PC-3 (cell line): ENCODE data around the gene DCDC2. TPM values are rescaled to one million over a fixed set of nuclear protein-coding genes. Genes with fewer than 3 reads are reported as not detected.
A peak's percentile ranks its signal among the peaks of the same experiment; 100 is the strongest.

Source experiments
- ATAC-seq: fragments of 200-7000 bp; cut with Tn5 transposase; 2 replicates; pipeline ENCODE4 v1.9.1; 2020; ENCODE audit warnings: mild to moderate bottlenecking, moderate library complexity
- BruUV-seq: library from RNA; stranded (reverse); fragments of 400-500 nt; replicated peaks from 2 replicates; lab custom pipeline; 2021; lab: Mats Ljungman, UMichigan
- CTCF ChIA-PET: fragments of 300-600 bp; sonication (Branson Sonifier 250); formaldehyde crosslinking; loops from one replicate; lab custom pipeline; 2022; ENCODE audit warnings: antibody characterized with exemption; lab: Charles Lee
- POLR2A ChIA-PET: fragments of 300-600 bp; sonication (Branson Sonifier 250); formaldehyde crosslinking; loops from one replicate; lab custom pipeline; 2022; ENCODE audit warnings: antibody characterized with exemption; ENCODE audit not compliant: unreplicated experiment; lab: Charles Lee
- DNase-seq: peaks from one replicate; pipeline ENCODE4 v3.0.0-alpha.2; 2015
- H2AFZ ChIP-seq: fragments of 300-600 bp; sonication (generic); 2 replicates; pipeline ENCODE4 v1.6.0; 2016; ENCODE audit warnings: antibody characterized with exemption, low read length
- H3F3A ChIP-seq: fragments of 300-600 bp; sonication (generic); one replicate; pipeline ENCODE4 v1.6.0; 2017; ENCODE audit warnings: antibody characterized with exemption, low read length, control low read depth, mild to moderate bottlenecking; ENCODE audit not compliant: unreplicated experiment
- H3K27ac ChIP-seq: fragments of 300-600 bp; sonication (generic); 2 replicates; pipeline ENCODE4 v1.5.1; 2016; ENCODE audit warnings: mild to moderate bottlenecking, low read length
- H3K27me3 ChIP-seq: fragments of 300-600 bp; sonication (generic); 2 replicates; pipeline ENCODE4 v1.6.1; 2016; ENCODE audit warnings: low read length, mixed read lengths
- H3K36me3 ChIP-seq: fragments of 300-600 bp; sonication (generic); 2 replicates; pipeline ENCODE4 v1.6.1; 2016; ENCODE audit warnings: low read depth, mixed run types, low read length, mixed read lengths
- H3K4me1 ChIP-seq: fragments of 300-600 bp; sonication (generic); 2 replicates; pipeline ENCODE4 v1.5.1; 2016; ENCODE audit warnings: low read length; ENCODE audit not compliant: insufficient read depth
- H3K4me2 ChIP-seq: fragments of 300-600 bp; sonication (generic); 2 replicates; pipeline ENCODE4 v1.6.0; 2016; ENCODE audit warnings: low read length
- H3K4me3 ChIP-seq: fragments of 300-600 bp; sonication (generic); 2 replicates; pipeline ENCODE4 v1.5.1; 2016; ENCODE audit warnings: mild to moderate bottlenecking, low read length, mixed read lengths
- H3K79me2 ChIP-seq: fragments of 300-600 bp; sonication (generic); 2 replicates; pipeline ENCODE4 v1.6.1; 2017; ENCODE audit warnings: low read length, mixed read lengths
- H3K9ac ChIP-seq: fragments of 300-600 bp; sonication (generic); 2 replicates; pipeline ENCODE4 v1.6.0; 2016; ENCODE audit warnings: mild to moderate bottlenecking, low read length
- H3K9me2 ChIP-seq: fragments of 300-600 bp; sonication (generic); replicated peaks from 2 replicates; pipeline ENCODE4 v1.6.1; 2016; ENCODE audit warnings: mixed run types, low read length, mixed read lengths
- H3K9me3 ChIP-seq: fragments of 300-600 bp; sonication (generic); 2 replicates; pipeline ENCODE4 v1.6.1; 2016; ENCODE audit warnings: low read length, mixed read lengths
- H4K20me1 ChIP-seq: fragments of 300-600 bp; sonication (generic); 2 replicates; pipeline ENCODE4 v1.6.1; 2016; ENCODE audit warnings: low read length, mixed read lengths
- EZH2 ChIP-seq: fragments of 300-600 bp; sonication (generic); IDR thresholded peaks from one replicate; pipeline ENCODE4 v1.6.1; 2017; ENCODE audit warnings: antibody characterized with exemption, mild to moderate bottlenecking, low read length; ENCODE audit not compliant: unreplicated experiment
- EZH2phosphoT487 ChIP-seq: fragments of 300-600 bp; sonication (generic); IDR thresholded peaks from 2 replicates; pipeline ENCODE4 v1.6.1; 2018; ENCODE audit warnings: mild to moderate bottlenecking, antibody characterized with exemption, low read length, borderline replicate concordance
- intact Hi-C: fragments of 100-400 bp; cut with micrococcal nuclease; formaldehyde crosslinking; loops from 2 replicates; pipeline ENCODE4 v1.9.0; 2023
- total RNA-seq: library from RNA; depleted of rRNA; stranded (reverse); fragments of >200 nt; gene quantifications from 2 replicates; pipeline ENCODE4 v1.2.3, GENCODE V29; 2014
- TF ChIP-seq, protein P1 (sequence below): fragments of 300-600 bp; sonication (generic); conservative IDR thresholded peaks from 2 replicates; pipeline ENCODE4 v1.5.1; 2017; ENCODE audit warnings: antibody characterized with exemption, low read depth, mild to moderate bottlenecking, low read length

Gene DCDC2
- total RNA-seq, 1 experiment from 2014 or later = 0.11 TPM

DNA sequence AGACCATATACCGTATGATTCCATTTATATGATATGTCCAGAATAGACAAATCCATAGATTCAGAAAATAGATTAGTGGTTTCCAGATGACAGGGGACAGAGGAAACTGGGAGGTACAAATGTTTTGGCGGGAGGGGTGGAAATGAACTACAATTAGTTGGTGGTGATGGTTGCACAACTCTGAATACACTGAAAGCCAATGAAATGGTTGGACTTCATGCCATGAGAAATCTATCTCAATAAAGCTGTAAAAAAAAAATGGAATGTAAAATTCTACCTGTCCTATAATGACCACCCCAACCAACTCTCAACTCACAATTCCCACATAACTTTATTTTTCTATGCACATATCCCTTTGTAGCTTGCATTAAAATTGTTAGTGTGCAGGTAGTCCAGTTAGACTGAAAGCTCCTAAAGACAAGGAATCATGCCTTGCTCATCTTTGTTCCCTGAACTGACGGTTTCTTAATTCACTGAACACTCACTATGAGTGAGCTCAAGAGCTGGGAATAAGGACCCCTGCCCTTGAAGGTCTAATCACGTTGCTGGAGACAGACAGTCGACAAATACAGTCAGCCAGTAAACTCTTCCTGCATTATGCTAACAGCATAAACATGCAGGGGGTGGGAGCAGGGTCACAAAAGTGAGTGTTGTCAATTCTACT, 1.4 kb downstream of the DCDC2 start:
- ChIA-PET CTCF (no interaction called here), POLR2A (no interaction called here)
- Histone ChIP-seq H3K9ac (no peak overlapping the region), H4K20me1 (no peaks in the 10 kb centered on the region), H3K4me2 (no peak overlapping the region), H3K9me2 (no peaks in the 10 kb centered on the region), H3K27me3 (no peaks in the 10 kb centered on the region), H3K79me2 (no peaks in the 10 kb centered on the region), H3F3A (no peaks in the 10 kb centered on the region), H2AFZ (no peak overlapping the region), H3K4me3 (no peak overlapping the region), H3K9me3 (no peaks in the 10 kb centered on the region), H3K27ac (no peak overlapping the region), H3K4me1 (peaks cover 8% of the 10 kb centered on the region), H3K36me3 (no peaks in the 10 kb centered on the region)
- ATAC-seq = no peak
- DNase-seq = no peak
- TF ChIP-seq, protein P1, sequence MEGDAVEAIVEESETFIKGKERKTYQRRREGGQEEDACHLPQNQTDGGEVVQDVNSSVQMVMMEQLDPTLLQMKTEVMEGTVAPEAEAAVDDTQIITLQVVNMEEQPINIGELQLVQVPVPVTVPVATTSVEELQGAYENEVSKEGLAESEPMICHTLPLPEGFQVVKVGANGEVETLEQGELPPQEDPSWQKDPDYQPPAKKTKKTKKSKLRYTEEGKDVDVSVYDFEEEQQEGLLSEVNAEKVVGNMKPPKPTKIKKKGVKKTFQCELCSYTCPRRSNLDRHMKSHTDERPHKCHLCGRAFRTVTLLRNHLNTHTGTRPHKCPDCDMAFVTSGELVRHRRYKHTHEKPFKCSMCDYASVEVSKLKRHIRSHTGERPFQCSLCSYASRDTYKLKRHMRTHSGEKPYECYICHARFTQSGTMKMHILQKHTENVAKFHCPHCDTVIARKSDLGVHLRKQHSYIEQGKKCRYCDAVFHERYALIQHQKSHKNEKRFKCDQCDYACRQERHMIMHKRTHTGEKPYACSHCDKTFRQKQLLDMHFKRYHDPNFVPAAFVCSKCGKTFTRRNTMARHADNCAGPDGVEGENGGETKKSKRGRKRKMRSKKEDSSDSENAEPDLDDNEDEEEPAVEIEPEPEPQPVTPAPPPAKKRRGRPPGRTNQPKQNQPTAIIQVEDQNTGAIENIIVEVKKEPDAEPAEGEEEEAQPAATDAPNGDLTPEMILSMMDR = no peak
- TF ChIP-seq EZH2phosphoT487 (no peak), EZH2 (no peak)
- intact Hi-C loops = no loop called here
- BruUV-seq = no TSS peak

DNA sequence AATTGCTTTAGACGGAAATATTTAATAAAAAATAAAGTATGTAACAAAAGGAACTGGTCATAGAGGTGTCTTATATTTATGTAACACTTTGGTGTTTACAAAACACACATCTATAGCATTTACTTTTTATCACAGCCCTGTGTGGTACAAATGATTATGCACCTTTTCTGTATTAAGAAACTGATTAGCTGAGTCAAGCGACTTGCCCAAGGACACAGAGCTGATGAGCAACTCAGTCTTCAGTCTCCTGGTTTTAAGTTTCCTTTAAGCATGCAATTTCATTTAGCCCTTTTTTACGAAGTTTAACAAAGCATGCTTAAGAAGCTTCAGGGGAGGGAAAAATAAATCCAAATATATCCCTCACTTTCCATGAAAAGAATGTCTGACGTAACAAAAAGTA, 2.5 kb downstream of the DCDC2 start:
- Histone ChIP-seq H3K9me3 (no peaks in the 10 kb centered on the region), H3K79me2 (no peaks in the 10 kb centered on the region), H3K9me2 (no peaks in the 10 kb centered on the region), H3K27me3 (no peaks in the 10 kb centered on the region), H3K4me2 (0 out of 2 replicates have a peak overlapping the region, but pooled peaks have one; percentile 10), H4K20me1 (no peaks in the 10 kb centered on the region), H2AFZ (no peak overlapping the region), H3K27ac (no peak overlapping the region), H3K9ac (no peak overlapping the region), H3F3A (no peaks in the 10 kb centered on the region), H3K4me1 (peaks cover 3% of the 10 kb centered on the region), H3K4me3 (no peak overlapping the region), H3K36me3 (no peaks in the 10 kb centered on the region)
- CTCF ChIA-PET = no interaction called here
- TF ChIP-seq EZH2phosphoT487 = no peak
- BruUV-seq = no TSS peak
- DNase-seq = no peak
- POLR2A ChIA-PET = no interaction called here
- intact Hi-C loops = no loop called here
- ATAC-seq = no peak

DNA sequence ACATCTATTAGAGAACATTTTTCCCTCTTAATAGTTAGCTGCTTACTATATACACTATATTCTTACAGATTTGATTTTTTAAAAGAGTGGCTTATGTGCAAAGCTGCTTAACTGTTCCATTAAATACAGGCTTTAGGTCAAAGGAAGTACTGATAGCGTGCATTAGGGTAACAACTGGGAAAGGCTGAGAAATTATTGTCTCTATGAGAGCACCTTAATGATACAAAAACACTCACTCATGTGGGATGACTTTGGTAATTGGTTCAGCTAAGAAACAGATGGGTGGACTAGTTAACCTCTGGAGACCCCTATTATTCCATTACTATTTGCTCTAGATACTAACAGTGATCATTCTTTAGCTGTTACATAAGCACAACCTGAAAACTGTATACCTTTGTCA, 4.0 kb downstream of the DCDC2 start:
- Histone ChIP-seq H3K4me1 (no peaks in the 10 kb centered on the region), H3K9me3 (no peaks in the 10 kb centered on the region), H3K4me3 (no peak overlapping the region), H3K27me3 (no peaks in the 10 kb centered on the region), H3K9me2 (no peaks in the 10 kb centered on the region), H3K4me2 (no peak overlapping the region), H4K20me1 (no peaks in the 10 kb centered on the region), H3K9ac (no peak overlapping the region), H3F3A (no peaks in the 10 kb centered on the region), H2AFZ (no peak overlapping the region), H3K27ac (no peak overlapping the region), H3K79me2 (no peaks in the 10 kb centered on the region), H3K36me3 (no peaks in the 10 kb centered on the region)
- ChIA-PET CTCF (no interaction called here), POLR2A (no interaction called here)
- DNase-seq (no peak), ATAC-seq (no peak)
- intact Hi-C loops = no loop called here
- BruUV-seq = no TSS peak
- no peak for TF ChIP-seq EZH2
- TF ChIP-seq EZH2phosphoT487 = no peak
- TF ChIP-seq, protein P1 = no peak
